DOHH2 (cell line): ENCODE measurements around the gene IRAK3.

ENCODE experiments used
- H3F3A ChIP-seq: fragments of 200-600 bp; sonication (generic), shearing (Covaris generic); 2 replicates; pipeline ENCODE4 v1.6.0; 2016; ENCODE audit warnings: antibody characterized with exemption, mild to moderate bottlenecking; ENCODE audit not compliant: control insufficient read depth, insufficient read depth
- H3K27ac ChIP-seq: fragments of 200-600 bp; sonication (generic); 2 replicates; pipeline ENCODE4 v1.5.1; 2014; ENCODE audit warnings: low read depth, mild to moderate bottlenecking, low read length, moderate library complexity
- H3K27me3 ChIP-seq: fragments of 200-600 bp; sonication (generic); 2 replicates; pipeline ENCODE4 v1.6.1; 2014; ENCODE audit warnings: mild to moderate bottlenecking, low read length, mixed read lengths; ENCODE audit not compliant: control insufficient read depth
- H3K36me3 ChIP-seq: fragments of 200-600 bp; sonication (generic); 2 replicates; pipeline ENCODE4 v1.6.1; 2014; ENCODE audit warnings: mild to moderate bottlenecking, low read length, moderate library complexity, mixed read lengths; ENCODE audit not compliant: control insufficient read depth
- H3K4me1 ChIP-seq: fragments of 200-600 bp; sonication (generic); 2 replicates; pipeline ENCODE4 v1.6.1; 2014; ENCODE audit warnings: mild to moderate bottlenecking, low read length, mixed read lengths; ENCODE audit not compliant: control insufficient read depth
- H3K4me2 ChIP-seq: fragments of 200-600 bp; sonication (generic); 2 replicates; pipeline ENCODE4 v1.6.0; 2014; ENCODE audit warnings: mild to moderate bottlenecking, low read length, moderate library complexity
- H3K4me3 ChIP-seq: fragments of 200-600 bp; sonication (generic); 2 replicates; pipeline ENCODE4 v1.5.1; 2014; ENCODE audit warnings: mild to moderate bottlenecking, low read length, mixed read lengths
- H3K79me2 ChIP-seq: fragments of 200-600 bp; sonication (generic); 2 replicates; pipeline ENCODE4 v1.6.1; 2014; ENCODE audit warnings: mild to moderate bottlenecking, low read length, mixed read lengths; ENCODE audit not compliant: control insufficient read depth
- H3K9me2 ChIP-seq: fragments of 200-600 bp; sonication (generic); replicated peaks from 2 replicates; pipeline ENCODE4 v1.6.1; 2014; ENCODE audit warnings: mild to moderate bottlenecking, low read length, mixed read lengths; ENCODE audit not compliant: control insufficient read depth
- H3K9me3 ChIP-seq: fragments of 200-600 bp; sonication (generic); 2 replicates; pipeline ENCODE4 v1.6.1; 2014; ENCODE audit warnings: antibody characterized with exemption, low read length, mixed read lengths; ENCODE audit not compliant: control insufficient read depth, insufficient read depth
- H4K20me1 ChIP-seq: fragments of 200-600 bp; sonication (generic); 2 replicates; pipeline ENCODE4 v1.6.0; 2014; ENCODE audit warnings: low read depth, mild to moderate bottlenecking, antibody characterized with exemption, low read length, moderate library complexity; ENCODE audit not compliant: control insufficient read depth, insufficient read depth
- CTCF ChIP-seq: fragments of 200-600 bp; sonication (generic); IDR thresholded peaks from one replicate; pipeline ENCODE4 v1.5.1; 2014; ENCODE audit warnings: antibody characterized with exemption, mild to moderate bottlenecking, low read depth, low read length; ENCODE audit not compliant: poor library complexity, severe bottlenecking
- EZH2phosphoT487 ChIP-seq: fragments of 200-600 bp; sonication (generic); IDR thresholded peaks from 2 replicates; pipeline ENCODE4 v1.6.1; 2017; ENCODE audit warnings: borderline replicate concordance, mild to moderate bottlenecking, antibody characterized with exemption, low read length, moderate library complexity, mixed read lengths

IRAK3 gene

GRCh38 chr12:66258011-66258410 is 69.0 kb downstream of the IRAK3 start:
- no peaks in the 10 kb centered on the region for H3K27me3 ChIP-seq
- no peak overlapping the region for H3K4me3 ChIP-seq
- no peaks in the 10 kb centered on the region for H3K36me3 ChIP-seq
- H3K4me2 ChIP-seq, result no peak overlapping the region
- H3K9me2 ChIP-seq, result no peaks in the 10 kb centered on the region; the same call in 1 of the 2 replicates
- H3K79me2 ChIP-seq, result no peaks in the 10 kb centered on the region
- H3K4me1 ChIP-seq, result no peaks in the 10 kb centered on the region
- H3F3A ChIP-seq, result no peaks in the 10 kb centered on the region
- no peaks in the 10 kb centered on the region for H3K9me3 ChIP-seq
- H4K20me1 ChIP-seq, result no peaks in the 10 kb centered on the region
- TF ChIP-seq EZH2phosphoT487 (no peak), CTCF (no peak)
- H3K27ac ChIP-seq, result no peak overlapping the region

GRCh38 chr12:66262737-66263136 is 73.7 kb downstream of the IRAK3 start:
- Histone ChIP-seq H3F3A (no peaks in the 10 kb centered on the region), H3K4me2 (no peak overlapping the region)

GRCh38 chr12:66268562-66268961 is 79.5 kb downstream of the IRAK3 start:
- no peaks in the 10 kb centered on the region for H3K27me3 ChIP-seq
- peak overlapping the region; percentile 65 for H3K4me2 ChIP-seq
- H3F3A ChIP-seq, result 0 out of 2 replicates have a peak, but pooled peaks cover 3% of the 10 kb centered on the region
- no peaks in the 10 kb centered on the region for H3K9me2 ChIP-seq
- H3K27ac ChIP-seq, result peak overlapping the region; percentile 49
- H3K9me3 ChIP-seq, result no peaks in the 10 kb centered on the region
- no peaks in the 10 kb centered on the region for H4K20me1 ChIP-seq
- peaks cover 31% of the 10 kb centered on the region for H3K4me1 ChIP-seq
- H3K4me3 ChIP-seq, result peak overlapping the region; percentile 49
- no peaks in the 10 kb centered on the region for H3K36me3 ChIP-seq
- no peak for TF ChIP-seq CTCF
- TF ChIP-seq EZH2phosphoT487, result no peak
- H3K79me2 ChIP-seq, result no peaks in the 10 kb centered on the region

More at GRCh38 chr12:66262737-66263136, 73.7 kb downstream of the IRAK3 start:
- H3K36me3 ChIP-seq, result no peaks in the 10 kb centered on the region
- no peaks in the 10 kb centered on the region for H3K79me2 ChIP-seq
- no peaks in the 10 kb centered on the region for H3K9me2 ChIP-seq
- H3K9me3 ChIP-seq, result no peaks in the 10 kb centered on the region
- no peaks in the 10 kb centered on the region for H4K20me1 ChIP-seq
- no peak overlapping the region for H3K4me3 ChIP-seq
- TF ChIP-seq CTCF (no peak), EZH2phosphoT487 (no peak)
- H3K4me1 ChIP-seq, result peaks cover 10% of the 10 kb centered on the region
- no peak overlapping the region for H3K27ac ChIP-seq
- H3K27me3 ChIP-seq, result no peaks in the 10 kb centered on the region
